Uterus (tissue), 4 donors: Measurements from ENCODE around the gene RPS3. TPM values are rescaled to one million over a fixed set of nuclear protein-coding genes. Genes with fewer than 3 reads are reported as not detected.

Experiments
- DNase-seq, 2 donors: peaks; one replicate each; pipeline ENCODE4 v3.0.0-alpha.2; 2019 to 2020
- H3K27ac ChIP-seq, 2 donors: fragments of 200-600 bp; sonication (generic); 1 replicate in 1 of 2; 2 replicates in 1 of 2; pipeline ENCODE4 v1.5.1; 2016 to 2018
- H3K27me3 ChIP-seq, 2 donors: fragments of 200-600 bp; sonication (generic); one replicate each; pipeline ENCODE4 v1.5.1; 2018 to 2019; ENCODE audit warnings: control low read depth in 1 of 2
- H3K36me3 ChIP-seq, 2 donors: fragments of 200-600 bp; sonication (generic); one replicate each; pipeline ENCODE4 v1.5.1; 2019; ENCODE audit warnings: control low read depth in 1 of 2
- H3K4me1 ChIP-seq, 2 donors: fragments of 200-600 bp; sonication (generic); one replicate each; pipeline ENCODE4 v1.5.1; 2018 to 2019; ENCODE audit warnings: control low read depth in 1 of 2
- H3K4me3 ChIP-seq, 2 donors: fragments of 200-600 bp; sonication (generic); 1 replicate in 1 of 2; 2 replicates in 1 of 2; pipeline ENCODE4 v1.5.1; 2018 to 2019; ENCODE audit warnings: mild to moderate bottlenecking in 1 of 2
- H3K9me3 ChIP-seq, 2 donors: fragments of 200-600 bp; sonication (generic); one replicate each; pipeline ENCODE4 v1.5.1; 2019; ENCODE audit warnings: control low read depth in 1 of 2
- CTCF ChIP-seq, 4 experiments: fragments of 200-600 bp in 2 of 4; fragments of 450-650 bp in 2 of 4; sonication (generic) in 2 of 4; IDR thresholded peaks; one replicate each; pipeline ENCODE4 v1.5.1; 2016 to 2019; ENCODE audit warnings: antibody characterized with exemption in 4 of 4, mild to moderate bottlenecking in 2 of 4, moderate library complexity in 1 of 4
- POLR2A ChIP-seq, 2 donors: fragments of 450-650 bp; IDR thresholded peaks; one replicate each; pipeline ENCODE4 v1.6.1; 2016; ENCODE audit warnings: antibody characterized with exemption in 2 of 2, mild to moderate bottlenecking in 1 of 2, moderate library complexity in 1 of 2
- intact Hi-C: fragments of 100-400 bp; cut with DNase I; formaldehyde crosslinking; loops from one replicate; pipeline ENCODE4 v1.15.1; 2023; ENCODE audit warnings: low total_unique reads
- total RNA-seq, 4 donors: library from RNA; depleted of rRNA in 3 of 4; stranded (reverse); fragments of >200 nt in 3 of 4; gene quantifications; one replicate each; pipeline versions ENCODE4 v1.1.0 to v1.2.4, GENCODE V29; 2014 to 2023
- donor health status: DM: yes; HTN: yes; CAD: no.

Gene RPS3
- total RNA-seq, 4 donors from 2014 or later: 1,322 to 4,168 (median 2,484) TPM

DNA sequence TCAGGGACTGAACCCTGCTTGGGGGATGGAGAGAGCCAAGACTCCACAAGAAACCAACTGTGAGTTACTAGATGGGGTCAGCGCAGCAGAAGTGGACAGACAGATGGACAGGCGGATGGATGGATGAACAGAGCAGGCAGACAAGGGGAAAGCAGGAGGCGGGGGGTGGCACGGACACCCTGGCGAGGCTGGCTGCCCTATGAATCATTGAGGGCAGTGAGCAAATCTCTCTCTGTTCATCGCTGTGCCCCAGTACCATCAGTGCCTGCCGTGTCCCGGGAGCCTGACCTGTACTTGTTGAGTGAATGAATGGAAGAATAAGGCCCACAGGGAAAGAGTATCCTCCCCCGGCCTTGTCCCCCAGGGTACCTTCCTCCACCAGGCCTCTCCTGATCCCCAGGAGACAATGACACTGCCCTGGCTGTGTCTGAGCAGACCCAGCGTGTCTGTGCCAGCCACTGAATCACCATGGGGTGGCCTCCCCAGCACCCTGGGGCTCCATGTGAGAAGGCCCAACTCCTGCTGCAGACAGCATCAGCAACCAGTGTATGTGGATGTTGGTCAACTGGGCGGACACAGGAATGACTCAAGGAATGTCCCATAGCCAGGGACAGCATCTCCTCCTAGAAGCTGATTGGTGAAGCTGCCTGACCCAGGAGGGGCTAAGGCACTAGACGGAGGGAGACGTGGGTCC is 38.8 kb downstream of the RPS3 start:
- H3K4me1 ChIP-seq: no peaks in the 10 kb centered on the region
- no peak for DNase-seq
- H3K27me3 ChIP-seq: no peaks in the 10 kb centered on the region
- TF ChIP-seq POLR2A (IDR thresholded peaks at IDR 0.05): no peak
- TF ChIP-seq CTCF (IDR thresholded peaks at IDR 0.05): no peak
- intact Hi-C loops: no loop called here
- H3K9me3 ChIP-seq: no peaks in the 10 kb centered on the region
- no peak overlapping the region for H3K27ac ChIP-seq
- no peaks in the 10 kb centered on the region for H3K36me3 ChIP-seq
- no peak overlapping the region for H3K4me3 ChIP-seq

DNA sequence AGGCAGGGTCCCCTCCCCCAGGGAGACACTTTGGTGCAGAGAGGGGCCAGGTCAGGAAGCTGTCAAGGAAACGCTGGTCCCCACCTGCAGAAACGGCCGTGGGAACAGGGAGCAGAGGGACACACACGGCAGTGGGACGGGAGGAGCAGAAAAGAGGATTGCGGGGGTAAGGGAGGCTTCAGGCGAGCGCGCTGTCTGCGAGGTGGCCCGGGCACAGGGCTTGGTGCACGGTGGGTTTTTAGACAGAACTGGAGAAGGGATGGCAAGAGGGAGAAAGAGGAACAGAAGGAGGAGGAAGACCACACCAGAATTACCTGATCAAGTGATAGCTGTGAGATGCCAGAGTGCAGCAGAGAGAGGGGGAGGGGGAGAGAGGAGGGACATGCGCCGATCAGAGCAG is 39.7 kb downstream of the RPS3 start:
- intact Hi-C loops: no loop called here
- Histone ChIP-seq H3K9me3 (no peaks in the 10 kb centered on the region), H3K4me1 (no peaks in the 10 kb centered on the region), H3K27me3 (no peaks in the 10 kb centered on the region), H3K36me3 (no peaks in the 10 kb centered on the region), H3K4me3 (no peak overlapping the region), H3K27ac (no peak overlapping the region)
- TF ChIP-seq POLR2A (IDR thresholded peaks at IDR 0.05): no peak
- TF ChIP-seq CTCF (IDR thresholded peaks at IDR 0.05): no peak
- DNase-seq: no peak

GRCh38 chr11:75439495-75440120 is 40.3 kb downstream of the RPS3 start:
- no peak for DNase-seq
- TF ChIP-seq CTCF (IDR thresholded peaks at IDR 0.05): no peak
- no peak for TF ChIP-seq POLR2A (IDR thresholded peaks at IDR 0.05)
- no peaks in the 10 kb centered on the region for H3K9me3 ChIP-seq
- no peaks in the 10 kb centered on the region for H3K27me3 ChIP-seq
- H3K4me3 ChIP-seq: no peak overlapping the region
- intact Hi-C loops: no loop called here
- no peaks in the 10 kb centered on the region for H3K36me3 ChIP-seq
- no peaks in the 10 kb centered on the region for H3K4me1 ChIP-seq
- no peak overlapping the region for H3K27ac ChIP-seq

- H3K4me3 ChIP-seq: no peak overlapping the region
- no peaks in the 10 kb centered on the region for H3K27me3 ChIP-seq
- H3K9me3 ChIP-seq: no peaks in the 10 kb centered on the region
- no peak for DNase-seq
- no peaks in the 10 kb centered on the region for H3K4me1 ChIP-seq
- H3K36me3 ChIP-seq: no peaks in the 10 kb centered on the region
- H3K27ac ChIP-seq: no peak overlapping the region
- TF ChIP-seq CTCF (IDR thresholded peaks at IDR 0.05) (no peak), POLR2A (IDR thresholded peaks at IDR 0.05) (no peak)
- intact Hi-C loops: no loop called here
Measured at GRCh38 chr11:75440960-75441803, 41.9 kb downstream of the RPS3 start.

DNA sequence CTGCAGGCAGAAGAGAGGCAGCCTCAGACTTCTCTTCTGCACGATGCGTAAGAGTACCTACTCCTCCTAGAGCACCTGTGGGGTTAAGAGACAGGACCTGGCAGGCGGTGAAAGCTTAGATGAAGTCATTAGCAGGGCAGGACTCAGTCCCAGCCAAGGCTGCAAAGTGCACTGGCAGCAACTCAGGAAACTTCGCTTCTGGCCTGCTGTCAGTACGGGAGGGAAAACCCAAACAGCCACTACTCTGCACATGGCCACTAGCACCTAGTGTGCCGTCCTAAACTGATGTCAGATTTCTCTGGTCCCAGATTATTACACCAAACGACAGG is 42.5 kb downstream of the RPS3 start:
- no peak overlapping the region for H3K4me3 ChIP-seq
- H3K27ac ChIP-seq: no peak overlapping the region
- no peaks in the 10 kb centered on the region for H3K9me3 ChIP-seq
- no peaks in the 10 kb centered on the region for H3K4me1 ChIP-seq
- H3K27me3 ChIP-seq: no peaks in the 10 kb centered on the region
- intact Hi-C loops: no loop called here
- no peak for DNase-seq
- TF ChIP-seq POLR2A (IDR thresholded peaks at IDR 0.05): no peak
- TF ChIP-seq CTCF (IDR thresholded peaks at IDR 0.05): no peak
- no peaks in the 10 kb centered on the region for H3K36me3 ChIP-seq
